ENCODE measurements around the gene ADPRHL1.

ADPRHL1 gene

GRCh38 chr13:113355621-113356020 is 97.7 kb downstream of the ADPRHL1 start:
- no peak for DNase-seq (ENCODE audit: low spot score)
- CTCF ChIA-PET: no interaction called here
- POLR2A ChIA-PET (ENCODE audit: low non-redundant PET): no interaction called here
- no peak for TF ChIP-seq CTCF (conservative IDR thresholded peaks at IDR 0.05; ENCODE audit: low read depth)
- H3K27ac ChIP-seq: no peak overlapping the region

- no peak overlapping the region for H3K27ac ChIP-seq
- CTCF ChIA-PET: interaction anchor here (0.6 kb wide), 1 partner anchor 214 kb away, joined by 3 read pairs; no protein-coding TSS in a partner anchor
- no peak for DNase-seq (ENCODE audit: low spot score)
- POLR2A ChIA-PET (ENCODE audit: low non-redundant PET): no interaction called here
- TF ChIP-seq CTCF (conservative IDR thresholded peaks at IDR 0.05; ENCODE audit: low read depth): no peak
Observed at GRCh38 chr13:113354831-113355610, 98.3 kb downstream of the ADPRHL1 start.

DNA sequence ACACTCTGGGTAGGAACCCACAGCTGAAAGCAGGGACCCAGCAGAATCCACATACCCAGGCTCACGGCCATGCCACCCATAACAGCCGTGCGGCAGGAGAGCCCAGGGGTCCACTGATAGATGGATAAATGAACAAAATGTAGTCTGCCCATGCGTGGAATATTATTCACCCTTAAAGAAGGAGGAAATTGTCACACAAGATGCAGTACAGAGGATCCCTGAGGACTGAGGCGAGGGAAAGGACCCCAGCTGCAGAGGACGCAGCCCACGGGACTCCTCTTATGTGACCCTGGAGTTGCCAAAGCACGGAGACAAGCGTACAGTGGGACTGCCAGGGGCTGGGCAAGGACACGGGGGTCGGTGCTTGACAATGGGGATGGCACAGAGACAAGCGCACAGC is 100.0 kb downstream of the ADPRHL1 start:
- TF ChIP-seq CTCF (conservative IDR thresholded peaks at IDR 0.05; ENCODE audit: low read depth): no peak
- DNase-seq (ENCODE audit: low spot score): no peak
- H3K27ac ChIP-seq: no peak overlapping the region
- CTCF ChIA-PET: no interaction called here
- POLR2A ChIA-PET (ENCODE audit: low non-redundant PET): no interaction called here

- no peak for TF ChIP-seq CTCF (conservative IDR thresholded peaks at IDR 0.05; ENCODE audit: low read depth)
- no peak overlapping the region for H3K27ac ChIP-seq
- CTCF ChIA-PET: no interaction called here
- no peak for DNase-seq (ENCODE audit: low spot score)
- POLR2A ChIA-PET (ENCODE audit: low non-redundant PET): interaction anchor here (0.7 kb wide), 1 partner anchor 382 kb away, joined by 3 read pairs; no protein-coding TSS in a partner anchor
Observed at GRCh38 chr13:113351514-113352026, 101.7 kb downstream of the ADPRHL1 start.

- no peak for TF ChIP-seq CTCF (conservative IDR thresholded peaks at IDR 0.05; ENCODE audit: low read depth)
- no peak overlapping the region for H3K27ac ChIP-seq
- DNase-seq (ENCODE audit: low spot score): no peak
- ChIA-PET POLR2A (ENCODE audit: low non-redundant PET) (no interaction called here), CTCF (interaction anchor here (0.7 kb wide), 1 partner anchor 419 kb away, joined by 3 read pairs; no protein-coding TSS in a partner anchor)
Observed at GRCh38 chr13:113350938-113351335, 102.4 kb downstream of the ADPRHL1 start.

DNA sequence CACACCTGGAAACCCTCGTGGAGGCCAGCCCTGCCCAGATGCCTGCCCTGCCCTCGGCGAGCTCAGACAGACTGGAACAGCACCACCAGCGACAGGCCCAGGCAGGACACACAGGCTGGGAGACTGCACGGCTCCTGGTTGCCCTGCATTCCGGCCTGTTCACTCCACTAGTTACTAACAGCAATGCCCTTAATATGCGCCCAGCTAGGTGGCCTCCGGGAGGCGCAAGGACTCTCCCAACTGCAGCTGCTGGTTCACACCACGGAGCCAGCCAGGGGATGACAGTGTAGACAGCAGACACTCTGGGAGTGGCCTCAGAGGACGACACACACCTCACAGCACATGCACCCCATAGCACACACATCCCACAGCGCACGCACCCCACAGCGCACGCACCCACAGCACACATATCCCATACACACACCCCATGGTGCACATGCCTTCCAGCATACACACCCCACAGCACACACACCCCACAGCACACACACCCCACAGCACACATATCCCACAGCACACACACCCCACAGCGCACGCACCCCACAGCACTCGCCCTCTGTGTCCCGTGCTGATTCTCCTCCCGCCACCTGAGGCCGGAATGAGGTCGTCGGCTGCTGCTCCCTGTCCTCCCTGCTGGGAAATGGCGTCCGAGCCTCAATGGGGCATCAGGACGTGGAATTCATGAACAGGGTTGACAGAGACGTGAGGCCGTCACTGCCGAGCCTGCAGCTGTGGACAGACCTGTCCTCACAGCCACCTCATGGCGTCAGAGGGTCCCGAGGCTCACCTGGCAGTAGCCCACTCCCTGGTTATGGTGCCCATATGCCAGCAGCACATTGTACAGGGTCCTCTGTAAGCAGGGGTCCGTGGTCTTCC is 103.0 kb downstream of the ADPRHL1 start:
- H3K27ac ChIP-seq: no peak overlapping the region
- POLR2A ChIA-PET (ENCODE audit: low non-redundant PET): no interaction called here
- TF ChIP-seq CTCF (conservative IDR thresholded peaks at IDR 0.05; ENCODE audit: low read depth): no peak
- CTCF ChIA-PET: interaction anchor here (0.7 kb wide), 1 partner anchor 418 kb away, joined by 3 read pairs; no protein-coding TSS in a partner anchor
- no peak for DNase-seq (ENCODE audit: low spot score)

Data from RWPE1 (cell line).